K562 (cell line): ENCODE measurements around the gene SLC12A4. TPM values are rescaled to one million over a fixed set of nuclear protein-coding genes. Genes with fewer than 3 reads are reported as not detected.
A peak's percentile ranks its signal among the peaks of the same experiment; 100 is the strongest.

Source experiments
- ATAC-seq: fragments of 200-7000 bp; cut with Tn5 transposase; 3 replicates; pipeline ENCODE4 v1.9.1; 2020; ENCODE audit warnings: moderate library complexity
- BruUV-seq: library from RNA; stranded (reverse); fragments of 400-500 nt; replicated peaks from 2 replicates; lab custom pipeline; 2021; lab: Mats Ljungman, UMichigan
- CTCF ChIA-PET: fragments of 300-600 bp; formaldehyde crosslinking; extraction: SDS; loops from one replicate; lab custom pipeline; 2021; ENCODE audit warnings: low intra/inter-chr PET ratio; lab: Yijun Ruan, JAX
- POLR2A ChIA-PET: fragments of 300-600, 350-650 bp; sonication (Branson Sonifier 250); formaldehyde crosslinking; extraction: SDS; loops from one replicate; lab custom pipeline; 2021; ENCODE audit warnings: antibody characterized with exemption, inconsistent platforms; lab: Yijun Ruan, JAX
- DNase-seq, 4 experiments: peaks; one replicate each; pipeline versions ENCODE4 v3.0.0 to v3.0.0-alpha.2; 2011 to 2018; ENCODE audit warnings: low spot score in 3 of 4, mixed read lengths in 3 of 4; ENCODE audit errors: extremely low read depth in 1 of 4
- FAIRE-seq: peaks from 2 replicates; lab custom pipeline; 2011; peaks lifted over from hg19 to GRCh38; lab: Jason Lieb, UNC
- H2AFZ ChIP-seq: 2 replicates; pipeline ENCODE4 v1.6.0; 2011; ENCODE audit warnings: low read depth, low read length, control low read depth, inconsistent platforms
- H3K27ac ChIP-seq: fragments of 200-600 bp; 3 replicates; pipeline ENCODE4 v1.8.0; 2011; ENCODE audit warnings: low read depth, mild to moderate bottlenecking, control low read depth, inconsistent platforms, low read length, moderate library complexity, mixed read lengths; ENCODE audit errors: extremely low read depth
- H3K27me3 ChIP-seq, 2 experiments: fragments of 300-600 bp in 1 of 2; 2 replicates in 1 of 2; 3 replicates in 1 of 2; pipeline versions ENCODE4 v1.6.0 to v1.8.0; 2011; ENCODE audit warnings: inconsistent platforms in 2 of 2, low read length in 2 of 2, mild to moderate bottlenecking in 1 of 2, mixed read lengths in 1 of 2, moderate library complexity in 1 of 2; ENCODE audit not compliant: control insufficient read depth in 2 of 2, insufficient read depth in 2 of 2
- H3K36me3 ChIP-seq: fragments of 300-600 bp; 3 replicates; pipeline ENCODE4 v1.8.0; 2011; ENCODE audit warnings: mild to moderate bottlenecking, low read length, inconsistent platforms; ENCODE audit not compliant: control insufficient read depth, insufficient read depth
- H3K4me1 ChIP-seq, 2 experiments: fragments of 200-600 bp in 1 of 2; replicated peaks in 1 of 2; 2 replicates in 1 of 2; 3 replicates in 1 of 2; pipeline versions ENCODE4 v1.5.1 to v1.8.0; 2011; ENCODE audit warnings: inconsistent platforms in 2 of 2, low read length in 2 of 2, mild to moderate bottlenecking in 1 of 2, mixed read lengths in 1 of 2, moderate library complexity in 1 of 2; ENCODE audit not compliant: control insufficient read depth in 2 of 2, insufficient read depth in 2 of 2
- H3K4me2 ChIP-seq: 2 replicates; pipeline ENCODE4 v1.6.1; 2011; ENCODE audit warnings: low read length, control low read depth, inconsistent platforms, mixed read lengths; ENCODE audit not compliant: insufficient read depth
- H3K4me3 ChIP-seq: fragments of 200-600 bp; sonication (generic), shearing (Covaris generic); 2 replicates; pipeline ENCODE4 v1.5.1; 2016; ENCODE audit warnings: control low read depth, inconsistent platforms
- H3K79me2 ChIP-seq: fragments of 200-600 bp; 3 replicates; pipeline ENCODE4 v1.8.0; 2011; ENCODE audit warnings: low read length, inconsistent platforms; ENCODE audit not compliant: control insufficient read depth, insufficient read depth
- H3K9ac ChIP-seq, 2 experiments: 2 replicates each; pipeline versions ENCODE4 v1.6.0 to v1.6.1; 2011; ENCODE audit warnings: low read depth in 2 of 2, low read length in 2 of 2, control low read depth in 1 of 2, inconsistent platforms in 1 of 2, mild to moderate bottlenecking in 1 of 2, mixed read lengths in 1 of 2; ENCODE audit not compliant: insufficient read depth in 1 of 2
- H3K9me1 ChIP-seq: one replicate; pipeline ENCODE4 v1.6.0; 2011; ENCODE audit warnings: inconsistent platforms, mild to moderate bottlenecking, low read length, moderate library complexity; ENCODE audit not compliant: control insufficient read depth, insufficient read depth
- H3K9me3 ChIP-seq: replicated peaks from 2 replicates; pipeline ENCODE4 v1.5.1; 2011; ENCODE audit warnings: low read depth, low read length, inconsistent platforms; ENCODE audit not compliant: control insufficient read depth, insufficient read depth
- H4K20me1 ChIP-seq: replicated peaks from 2 replicates; pipeline ENCODE4 v1.6.1; 2011; ENCODE audit warnings: low read length, inconsistent platforms, mixed read lengths; ENCODE audit not compliant: control insufficient read depth, insufficient read depth
- BRCA1 ChIP-seq, 2 experiments: fragments of 450-650 bp in 1 of 2; sonication (generic) in 1 of 2; formaldehyde crosslinking in 1 of 2; IDR thresholded peaks; 2 replicates each; pipeline versions ENCODE4 v1.5.0 to v1.6.1; 2017 to 2020; ENCODE audit warnings: mild to moderate bottlenecking in 1 of 2, missing genetic modification reagents in 1 of 2
- CBX3 ChIP-seq, 2 experiments: IDR thresholded peaks; 1 replicate in 1 of 2; 2 replicates in 1 of 2; pipeline ENCODE4 v1.6.1; 2012; ENCODE audit warnings: inconsistent platforms in 2 of 2, low read length in 2 of 2, borderline replicate concordance in 1 of 2, control low read depth in 1 of 2
- CREB3 ChIP-seq: fragments of 450-650 bp; conservative IDR thresholded peaks from 2 replicates; pipeline ENCODE4 v1.6.1; 2016; ENCODE audit warnings: missing genetic modification characterization, low read depth, mild to moderate bottlenecking, missing compliant biosample characterization, moderate library complexity
- DDX20 ChIP-seq: fragments of 450-650 bp; IDR thresholded peaks from 2 replicates; pipeline ENCODE4 v1.6.1; 2016; ENCODE audit warnings: missing genetic modification characterization, low read depth, mild to moderate bottlenecking, missing compliant biosample characterization, moderate library complexity
- HOMEZ ChIP-seq: fragments of 250-450 bp; sonication (Bioruptor Pico); IDR thresholded peaks from 2 replicates; pipeline ENCODE4 v1.4.0; 2020; ENCODE audit warnings: mild to moderate bottlenecking, moderate library complexity
- MBD1 ChIP-seq: fragments of 250-450 bp; sonication (Bioruptor Pico); IDR thresholded peaks from 2 replicates; pipeline ENCODE4 v1.8.0; 2022; ENCODE audit warnings: inconsistent platforms
- PHF20 ChIP-seq: fragments of 450-650 bp; IDR thresholded peaks from 2 replicates; pipeline ENCODE4 v1.6.1; 2018; ENCODE audit not compliant: partially characterized antibody
- RAD51 ChIP-seq: fragments of 450-650 bp; IDR thresholded peaks from 2 replicates; pipeline ENCODE4 v1.7.1; 2016; ENCODE audit warnings: low read depth, mild to moderate bottlenecking, borderline replicate concordance
- RFX7 ChIP-seq: fragments of 250-450 bp; sonication (Bioruptor Pico); IDR thresholded peaks from 2 replicates; pipeline ENCODE4 v1.5.1; 2021; ENCODE audit warnings: mild to moderate bottlenecking
- SUPT5H ChIP-seq: fragments of 450-650 bp; IDR thresholded peaks from 2 replicates; pipeline ENCODE4 v1.6.1; 2016
- ZBTB12 ChIP-seq: fragments of 250-450 bp; sonication (Bioruptor Pico); IDR thresholded peaks from 2 replicates; pipeline ENCODE4 v1.4.0; 2020
- ZNF232 ChIP-seq: sonication (generic); formaldehyde crosslinking; IDR thresholded peaks from 2 replicates; pipeline ENCODE4 v1.8.0; 2022; ENCODE audit warnings: mild to moderate bottlenecking, missing genetic modification reagents
- ZNF408 ChIP-seq: fragments of 250-450 bp; sonication (Bioruptor Pico); IDR thresholded peaks from 2 replicates; pipeline ENCODE4 v1.4.0; 2020; ENCODE audit warnings: low read depth, mild to moderate bottlenecking, moderate library complexity
- ZNF561 ChIP-seq: fragments of 450-650 bp; formaldehyde crosslinking; conservative IDR thresholded peaks from 2 replicates; pipeline ENCODE4 v1.4.0; 2020; ENCODE audit warnings: mild to moderate bottlenecking, moderate library complexity
- ZNF695 ChIP-seq: fragments of 450-650 bp; formaldehyde crosslinking; IDR thresholded peaks from 2 replicates; pipeline ENCODE4 v1.4.0; 2020; ENCODE audit warnings: mild to moderate bottlenecking, moderate library complexity
- ZNF75A ChIP-seq: fragments of 450-650 bp; formaldehyde crosslinking; IDR thresholded peaks from 2 replicates; pipeline ENCODE4 v1.4.0; 2020; ENCODE audit warnings: mild to moderate bottlenecking
- WGBS: fragments of 100-300 bp; shearing (Covaris generic); methylation state at CpG from one replicate; pipeline ENCODE4 v1.1.6; 2016; ENCODE audit warnings: low coverage, mixed read lengths; ENCODE audit not compliant: insufficient coverage; ENCODE audit errors: missing lambda C conversion rate; 5-methylcytosine and 5-hydroxymethylcytosine counted together
- in situ Hi-C: fragments of 300-500 bp; cut with MboI; formaldehyde crosslinking; loops from 4 replicates; pipeline ENCODE4 v1.15.0; 2018; ENCODE audit warnings: inconsistent platforms, mixed read lengths
- intact Hi-C: fragments of 100-400 bp; cut with micrococcal nuclease; formaldehyde crosslinking; loops from 2 replicates; pipeline ENCODE4 v1.14.2; 2022
- polyA plus RNA-seq, 8 experiments: library from polyadenylated mRNA; depleted of rRNA in 4 of 8; stranded (reverse) in 5 of 8; unstranded in 3 of 8; fragments of >200 nt; fragmentation: Nextera tagmentation in 2 of 8; fragmentation: Illumina TruSeq in 1 of 8; extraction: Ambion mirVana in 2 of 8; extraction: Trizol in 1 of 8; gene quantifications; 2 replicates each; pipeline versions ENCODE4 v1.2.1 to v1.2.3, GENCODE V29; 2011 to 2014; ENCODE audit warnings: inconsistent platforms in 1 of 8, missing spikeins in 1 of 8
- total RNA-seq, 7 experiments: library from RNA; depleted of rRNA in 6 of 7; stranded (reverse); fragments of >200 nt in 6 of 7; fragmentation: Illumina TruSeq in 2 of 7; extraction: Trizol in 2 of 7; gene quantifications; 2 replicates each; pipeline versions ENCODE4 v1.2.1 to v1.2.3, GENCODE V29; 2011 to 2021; ENCODE audit warnings: low replicate concordance in 1 of 7

SLC12A4 gene
- total and polyA plus RNA-seq, 9 of the 15 experiments (the other 6 are each of a cell fraction or from before 2014, with no cell fraction given) = 0.75 to 43.5 (median 15.0) TPM

- DNase-seq (peak in 1 of 4 experiments; percentile 33), FAIRE-seq (no peak), ATAC-seq (peak; percentile 77)
- BruUV-seq = no TSS peak
- Histone ChIP-seq H4K20me1 (no peaks in the 10 kb centered on the region), H3K9me3 (no peaks in the 10 kb centered on the region), H3K4me3 (no peak overlapping the region), H3K79me2 (no peaks in the 10 kb centered on the region), H3K4me2 (peak overlapping the region; percentile 22; the same call in 1 of the 2 replicates), H3K27me3 (no peaks in the 10 kb centered on the region), H3K36me3 (no peaks in the 10 kb centered on the region), H3K9me1 (no peaks in the 10 kb centered on the region), H3K4me1 (peaks cover 0 to 4% of the 10 kb centered on the region in 2 experiments; a peak in 2 of 5 replicates), H3K9ac (peak overlapping the region in 1 of 2 experiments; percentile 30; a peak in 3 of 4 replicates), H2AFZ (peak overlapping the region; percentile 81), H3K27ac (peak overlapping the region; percentile 34; the same call in 1 of the 3 replicates)
- WGBS = 19% methylated on average over 6 of the region's 6 CpGs
- intact Hi-C loops (no loop called here), in situ Hi-C loops (no loop called here)
- ChIA-PET POLR2A (interaction anchor here (0.6 to 3.2 kb wide), 7 partner anchors 10 to 444 kb away, joined by 3 to 13 read pairs (median 4); partner anchors contain the start of genes DDX28, DPEP2NB and DUS2), CTCF (interaction anchor here (1.6 kb wide), 1 partner anchor 12 kb away, joined by 5 read pairs; no protein-coding TSS in a partner anchor)
- TF ChIP-seq RFX7 (CRISPR knock-in tag) (no peak), ZNF695 (CRISPR knock-in tag) (no peak), CBX3 (IDR thresholded peaks at IDR 0.05; ENCODE audit: borderline replicate concordance in 1 of 2, low read length in 2 of 2) (0 out of 3 replicates have a peak, but pooled peaks of 1 of the 2 experiments have one; percentile 18), DDX20 (tag) (no peak), MBD1 (no peak), RAD51 (no peak), ZNF561 (CRISPR knock-in tag) (no peak), PHF20 (no peak), ZNF408 (CRISPR knock-in tag) (no peak), ZBTB12 (CRISPR knock-in tag) (no peak), ZNF75A (CRISPR knock-in tag) (no peak), SUPT5H (no peak), CREB3 (tag) (0 out of 2 replicates have a peak, but pooled peaks have one; percentile 13), HOMEZ (CRISPR knock-in tag) (no peak), ZNF232 (CRISPR knock-in tag) (no peak), BRCA1 (IDR thresholded peaks at IDR 0.05) (no peak), BRCA1 (CRISPR knock-in tag; IDR thresholded peaks at IDR 0.05) (no peak)
Observed at GRCh38 chr16:68005786-68006286, 37.4 kb upstream of the SLC12A4 start.
